Neural progenitor cell (in vitro differentiated cells): ENCODE measurements around the gene CCDC18. TPM values are rescaled to one million over a fixed set of nuclear protein-coding genes. Genes with fewer than 3 reads are reported as not detected.

Experiments used
- DNase-seq: peaks from one replicate; pipeline ENCODE4 v3.0.0-alpha.2; 2016; ENCODE audit warnings: low spot score
- H2AFZ ChIP-seq: fragments of 200-600 bp; sonication (generic); replicated peaks from 2 replicates; pipeline ENCODE4 v1.6.1; 2016; ENCODE audit warnings: antibody characterized with exemption
- H3F3A ChIP-seq: fragments of 200-600 bp; sonication (generic); 2 replicates; pipeline ENCODE4 v1.6.1; 2016; ENCODE audit warnings: antibody characterized with exemption, low read depth
- H3K27ac ChIP-seq: fragments of 200-600 bp; sonication (generic); 2 replicates; pipeline ENCODE4 v1.5.1; 2016; ENCODE audit warnings: mild to moderate bottlenecking
- H3K27me3 ChIP-seq: fragments of 200-600 bp; sonication (generic); 2 replicates; pipeline ENCODE4 v1.6.1; 2016; ENCODE audit warnings: mild to moderate bottlenecking, moderate library complexity
- H3K36me3 ChIP-seq: fragments of 200-600 bp; sonication (generic); 2 replicates; pipeline ENCODE4 v1.5.1; 2016
- H3K4me1 ChIP-seq: fragments of 200-600 bp; sonication (generic); 2 replicates; pipeline ENCODE4 v1.6.1; 2016; ENCODE audit warnings: mixed run types
- H3K4me2 ChIP-seq: fragments of 200-600 bp; sonication (generic); 2 replicates; pipeline ENCODE4 v1.6.1; 2016
- H3K4me3 ChIP-seq: fragments of 200-600 bp; sonication (generic); 2 replicates; pipeline ENCODE4 v1.5.1; 2016
- H3K79me2 ChIP-seq: fragments of 200-600 bp; sonication (generic); 2 replicates; pipeline ENCODE4 v1.6.1; 2016; ENCODE audit warnings: low read depth
- H3K9ac ChIP-seq: fragments of 200-600 bp; sonication (generic); 2 replicates; pipeline ENCODE4 v1.6.1; 2016
- H3K9me3 ChIP-seq: fragments of 200-600 bp; sonication (generic); 2 replicates; pipeline ENCODE4 v1.5.1; 2016; ENCODE audit warnings: low read depth
- H4K20me1 ChIP-seq: fragments of 200-600 bp; sonication (generic); 2 replicates; pipeline ENCODE4 v1.6.1; 2016; ENCODE audit warnings: low read depth
- H3K27ac Mint-ChIP-seq: 3 replicates; pipeline ENCODE4 v1.8.0; 2021; ENCODE audit warnings: mixed read lengths
- H3K27me3 Mint-ChIP-seq: 2 replicates; pipeline ENCODE4 v1.8.0; 2022; ENCODE audit warnings: low read depth, mild to moderate bottlenecking, inconsistent platforms, moderate library complexity, mixed read lengths; ENCODE audit not compliant: insufficient read depth
- H3K36me3 Mint-ChIP-seq: 3 replicates; pipeline ENCODE4 v1.8.0; 2021; ENCODE audit warnings: mixed read lengths
- H3K4me1 Mint-ChIP-seq: 3 replicates; pipeline ENCODE4 v1.8.0; 2021; ENCODE audit warnings: mixed read lengths
- H3K4me3 Mint-ChIP-seq: 3 replicates; pipeline ENCODE4 v1.8.0; 2021; ENCODE audit warnings: mild to moderate bottlenecking, moderate library complexity, mixed read lengths
- H3K9me3 Mint-ChIP-seq: 3 replicates; pipeline ENCODE4 v1.8.0; 2020; ENCODE audit warnings: mixed read lengths
- CTCF ChIP-seq: fragments of 200-600 bp; sonication (generic); IDR thresholded peaks from 2 replicates; pipeline ENCODE4 v1.5.1; 2017; ENCODE audit warnings: antibody characterized with exemption, mild to moderate bottlenecking
- EZH2 ChIP-seq: fragments of 200-600 bp; sonication (generic); IDR thresholded peaks from 2 replicates; pipeline ENCODE4 v1.6.1; 2017; ENCODE audit warnings: antibody characterized with exemption, mild to moderate bottlenecking, moderate library complexity
- EZH2phosphoT487 ChIP-seq: fragments of 200-600 bp; sonication (generic); IDR thresholded peaks from 2 replicates; pipeline ENCODE4 v1.6.1; 2017; ENCODE audit warnings: antibody characterized with exemption
- total RNA-seq: library from RNA; depleted of rRNA; stranded (reverse); fragments of >200 nt; gene quantifications from 2 replicates; pipeline ENCODE4 v1.2.3, GENCODE V29; 2015; ENCODE audit warnings: low replicate concordance

Gene CCDC18
- total RNA-seq, 1 donor from 2014 or later = 54.4 TPM

- Mint-ChIP-seq H3K4me1 (no peaks in the 10 kb centered on the region), H3K9me3 (no peaks in the 10 kb centered on the region), H3K27me3 (no peaks in the 10 kb centered on the region), H3K27ac (no peak overlapping the region), H3K4me3 (no peak overlapping the region), H3K36me3 (peaks cover 13% of the 10 kb centered on the region)
- Histone ChIP-seq H3K27ac (no peak overlapping the region), H3K4me1 (no peaks in the 10 kb centered on the region), H2AFZ (no peak overlapping the region), H3K4me2 (no peak overlapping the region), H4K20me1 (no peaks in the 10 kb centered on the region), H3K4me3 (no peak overlapping the region), H3F3A (no peaks in the 10 kb centered on the region), H3K9ac (no peak overlapping the region), H3K27me3 (no peaks in the 10 kb centered on the region), H3K79me2 (no peaks in the 10 kb centered on the region), H3K9me3 (no peaks in the 10 kb centered on the region), H3K36me3 (peaks cover 22% of the 10 kb centered on the region)
- DNase-seq = no peak
- TF ChIP-seq CTCF (no peak), EZH2 (no peak), EZH2phosphoT487 (no peak)
These were observed 18.6 kb downstream of the CCDC18 start for GRCh38 chr1:93199150-93199549.

- no peak overlapping the region for H3K27ac ChIP-seq
- Mint-ChIP-seq H3K9me3 (no peaks in the 10 kb centered on the region), H3K36me3 (peaks cover 11% of the 10 kb centered on the region), H3K4me1 (no peaks in the 10 kb centered on the region), H3K27me3 (no peaks in the 10 kb centered on the region), H3K4me3 (no peak overlapping the region), H3K27ac (no peak overlapping the region)
- no peak overlapping the region for H3K9ac ChIP-seq
- H3K36me3 ChIP-seq = peaks cover 17% of the 10 kb centered on the region
- TF ChIP-seq EZH2phosphoT487 (no peak), EZH2 (no peak), CTCF (no peak)
- no peaks in the 10 kb centered on the region for H4K20me1 ChIP-seq
- no peak overlapping the region for H2AFZ ChIP-seq
- H3K79me2 ChIP-seq = no peaks in the 10 kb centered on the region
- no peaks in the 10 kb centered on the region for H3K9me3 ChIP-seq
- H3F3A ChIP-seq = no peaks in the 10 kb centered on the region
- no peak for DNase-seq
- no peak overlapping the region for H3K4me2 ChIP-seq
- no peaks in the 10 kb centered on the region for H3K27me3 ChIP-seq
- H3K4me3 ChIP-seq = no peak overlapping the region
- H3K4me1 ChIP-seq = no peaks in the 10 kb centered on the region
These were observed 19.6 kb downstream of the CCDC18 start for GRCh38 chr1:93200086-93200620.

- Histone ChIP-seq H3K9me3 (no peaks in the 10 kb centered on the region), H4K20me1 (no peaks in the 10 kb centered on the region), H3K27ac (no peak overlapping the region), H3K79me2 (no peaks in the 10 kb centered on the region), H3K4me3 (no peak overlapping the region), H3F3A (no peaks in the 10 kb centered on the region), H2AFZ (no peak overlapping the region), H3K4me2 (no peak overlapping the region), H3K27me3 (no peaks in the 10 kb centered on the region), H3K9ac (no peak overlapping the region), H3K36me3 (peaks cover 17% of the 10 kb centered on the region), H3K4me1 (no peaks in the 10 kb centered on the region)
- Mint-ChIP-seq H3K36me3 (peaks cover 10% of the 10 kb centered on the region), H3K27ac (no peak overlapping the region), H3K4me3 (no peak overlapping the region), H3K27me3 (no peaks in the 10 kb centered on the region), H3K9me3 (no peaks in the 10 kb centered on the region), H3K4me1 (no peaks in the 10 kb centered on the region)
- no peak for DNase-seq
- TF ChIP-seq EZH2phosphoT487 (no peak), CTCF (no peak), EZH2 (no peak)
These were observed 20.2 kb downstream of the CCDC18 start for GRCh38 chr1:93200714-93201113.
